ENCODE results near the gene SCAMP5.

DNA sequence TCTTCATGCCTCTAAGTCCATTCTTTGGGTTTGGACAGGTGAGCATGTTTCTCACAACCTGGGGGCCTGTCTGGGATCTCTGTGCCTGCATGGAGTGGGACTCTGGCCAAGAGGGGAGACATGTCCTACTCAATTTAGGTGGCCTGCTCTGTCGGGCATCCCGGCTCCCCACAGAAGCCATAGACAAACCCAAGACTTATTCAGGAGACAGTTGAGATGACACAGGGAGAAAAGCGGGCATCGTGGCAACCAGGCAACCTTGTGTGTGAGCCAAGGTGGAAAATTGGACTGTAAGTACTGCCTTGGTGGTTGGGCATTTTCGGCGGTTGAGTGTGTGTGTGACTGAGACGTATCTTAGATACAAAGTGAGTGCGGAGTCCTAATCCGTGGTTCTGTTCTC, 68.5 kb downstream of the SCAMP5 start:
- TF ChIP-seq, protein P1, sequence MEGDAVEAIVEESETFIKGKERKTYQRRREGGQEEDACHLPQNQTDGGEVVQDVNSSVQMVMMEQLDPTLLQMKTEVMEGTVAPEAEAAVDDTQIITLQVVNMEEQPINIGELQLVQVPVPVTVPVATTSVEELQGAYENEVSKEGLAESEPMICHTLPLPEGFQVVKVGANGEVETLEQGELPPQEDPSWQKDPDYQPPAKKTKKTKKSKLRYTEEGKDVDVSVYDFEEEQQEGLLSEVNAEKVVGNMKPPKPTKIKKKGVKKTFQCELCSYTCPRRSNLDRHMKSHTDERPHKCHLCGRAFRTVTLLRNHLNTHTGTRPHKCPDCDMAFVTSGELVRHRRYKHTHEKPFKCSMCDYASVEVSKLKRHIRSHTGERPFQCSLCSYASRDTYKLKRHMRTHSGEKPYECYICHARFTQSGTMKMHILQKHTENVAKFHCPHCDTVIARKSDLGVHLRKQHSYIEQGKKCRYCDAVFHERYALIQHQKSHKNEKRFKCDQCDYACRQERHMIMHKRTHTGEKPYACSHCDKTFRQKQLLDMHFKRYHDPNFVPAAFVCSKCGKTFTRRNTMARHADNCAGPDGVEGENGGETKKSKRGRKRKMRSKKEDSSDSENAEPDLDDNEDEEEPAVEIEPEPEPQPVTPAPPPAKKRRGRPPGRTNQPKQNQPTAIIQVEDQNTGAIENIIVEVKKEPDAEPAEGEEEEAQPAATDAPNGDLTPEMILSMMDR (conservative IDR thresholded peaks at IDR 0.05), result no peak
- no peak for TF ChIP-seq EZH2 (IDR thresholded peaks at IDR 0.05; ENCODE audit: low read depth)
